ENCODE data around the gene APC.

The APC gene

GRCh38 chr5:112779531-112779930, 41.8 kb downstream of the APC start:
- no peak for DNase-seq (ENCODE audit: insufficient read length, low spot score)
- TF ChIP-seq POLR2A (IDR thresholded peaks at IDR 0.05; ENCODE audit: low read depth, low read length) = no peak
- FAIRE-seq = no peak

- DNase-seq (ENCODE audit: insufficient read length, low spot score) (no peak), FAIRE-seq (no peak)
- no peak for TF ChIP-seq POLR2A (IDR thresholded peaks at IDR 0.05; ENCODE audit: low read depth, low read length)
Measured at GRCh38 chr5:112784726-112785125, 47.0 kb downstream of the APC start.

GRCh38 chr5:112787261-112787660, 49.6 kb downstream of the APC start:
- no peak for TF ChIP-seq POLR2A (IDR thresholded peaks at IDR 0.05; ENCODE audit: low read depth, low read length)
- DNase-seq (ENCODE audit: insufficient read length, low spot score) = no peak
- FAIRE-seq = no peak

GRCh38 chr5:112787896-112788295, 50.2 kb downstream of the APC start:
- no peak for FAIRE-seq
- DNase-seq (ENCODE audit: insufficient read length, low spot score) = no peak
- TF ChIP-seq POLR2A (IDR thresholded peaks at IDR 0.05; ENCODE audit: low read depth, low read length) = no peak

- no peak for TF ChIP-seq POLR2A (IDR thresholded peaks at IDR 0.05; ENCODE audit: low read depth, low read length)
Measured at GRCh38 chr5:112793201-112793600, 55.5 kb downstream of the APC start.

GRCh38 chr5:112794410-112794809, 56.7 kb downstream of the APC start:
- no peak for DNase-seq (ENCODE audit: insufficient read length, low spot score)
- TF ChIP-seq POLR2A (IDR thresholded peaks at IDR 0.05; ENCODE audit: low read depth, low read length) = no peak
- FAIRE-seq = no peak

More at GRCh38 chr5:112793201-112793600, 55.5 kb downstream of the APC start:
- no peak for DNase-seq (ENCODE audit: insufficient read length, low spot score)
- FAIRE-seq = no peak

- FAIRE-seq (no peak), DNase-seq (ENCODE audit: insufficient read length, low spot score) (no peak)
- no peak for TF ChIP-seq POLR2A (IDR thresholded peaks at IDR 0.05; ENCODE audit: low read depth, low read length)
Measured at GRCh38 chr5:112795342-112795741, 57.7 kb downstream of the APC start.

- no peak for DNase-seq (ENCODE audit: insufficient read length, low spot score)
- FAIRE-seq = no peak
- TF ChIP-seq POLR2A (IDR thresholded peaks at IDR 0.05; ENCODE audit: low read depth, low read length) = no peak
Measured at GRCh38 chr5:112795944-112796678, 58.4 kb downstream of the APC start.

- no peak for TF ChIP-seq POLR2A (IDR thresholded peaks at IDR 0.05; ENCODE audit: low read depth, low read length)
- FAIRE-seq = no peak
- no peak for DNase-seq (ENCODE audit: insufficient read length, low spot score)
Measured at GRCh38 chr5:112799661-112800060, 62.0 kb downstream of the APC start.

GRCh38 chr5:112800891-112801290, 63.2 kb downstream of the APC start:
- no peak for FAIRE-seq
- TF ChIP-seq POLR2A (IDR thresholded peaks at IDR 0.05; ENCODE audit: low read depth, low read length) = no peak
- no peak for DNase-seq (ENCODE audit: insufficient read length, low spot score)

GRCh38 chr5:112811023-112811422, 73.3 kb downstream of the APC start:
- no peak for DNase-seq (ENCODE audit: insufficient read length, low spot score)
- no peak for TF ChIP-seq POLR2A (IDR thresholded peaks at IDR 0.05; ENCODE audit: low read depth, low read length)
- FAIRE-seq = no peak

GRCh38 chr5:112812549-112812948, 74.9 kb downstream of the APC start:
- no peak for TF ChIP-seq POLR2A (IDR thresholded peaks at IDR 0.05; ENCODE audit: low read depth, low read length)
- no peak for FAIRE-seq
- no peak for DNase-seq (ENCODE audit: insufficient read length, low spot score)

GRCh38 chr5:112820246-112820645, 82.6 kb downstream of the APC start:
- DNase-seq (ENCODE audit: insufficient read length, low spot score) = no peak
- no peak for FAIRE-seq
- no peak for TF ChIP-seq POLR2A (IDR thresholded peaks at IDR 0.05; ENCODE audit: low read depth, low read length)

GRCh38 chr5:112822456-112822855, 84.8 kb downstream of the APC start:
- no peak for FAIRE-seq
- TF ChIP-seq POLR2A (IDR thresholded peaks at IDR 0.05; ENCODE audit: low read depth, low read length) = no peak
- no peak for DNase-seq (ENCODE audit: insufficient read length, low spot score)

GRCh38 chr5:112823181-112823580, 85.5 kb downstream of the APC start:
- TF ChIP-seq POLR2A (IDR thresholded peaks at IDR 0.05; ENCODE audit: low read depth, low read length) = no peak
- FAIRE-seq = no peak

More at GRCh38 chr5:112823181-112823580, 85.5 kb downstream of the APC start:
- DNase-seq (ENCODE audit: insufficient read length, low spot score) = no peak
